HepG2 (cell line): ENCODE measurements around the gene IAH1. TPM values are rescaled to one million over a fixed set of nuclear protein-coding genes. Genes with fewer than 3 reads are reported as not detected.

Experiments used
- ATAC-seq: fragments of 200-7000 bp; cut with Tn5 transposase; 3 replicates; pipeline ENCODE4 v1.9.1; 2020; ENCODE audit warnings: mild to moderate bottlenecking, moderate library complexity
- BruUV-seq: library from RNA; stranded (reverse); fragments of 400-500 nt; replicated peaks from 2 replicates; lab custom pipeline; 2021; lab: Mats Ljungman, UMichigan
- CTCF ChIA-PET: fragments of 300-600 bp; formaldehyde crosslinking; extraction: SDS; loops from one replicate; lab custom pipeline; 2021; ENCODE audit warnings: low total read pairs, inconsistent platforms, low intra/inter-chr PET ratio; lab: Yijun Ruan, JAX
- POLR2A ChIA-PET: fragments of 350-600 bp; sonication (Branson Sonifier 250); formaldehyde crosslinking; loops from one replicate; lab custom pipeline; 2020; ENCODE audit warnings: antibody characterized with exemption, inconsistent platforms; lab: Yijun Ruan, JAX
- DNase-seq: peaks from one replicate; pipeline ENCODE4 v3.0.0-alpha.2; 2015; ENCODE audit warnings: low spot score
- FAIRE-seq: peaks from 3 replicates; lab custom pipeline; 2011; peaks lifted over from hg19 to GRCh38; lab: Jason Lieb, UNC
- H2AFZ ChIP-seq: one replicate; pipeline ENCODE4 v1.6.1; 2011; ENCODE audit warnings: low read length, inconsistent platforms
- H3K27ac ChIP-seq: fragments of 300-600 bp; 3 replicates; pipeline ENCODE4 v1.8.0; 2011; ENCODE audit warnings: mixed run types, mild to moderate bottlenecking, mixed read lengths, low read length, inconsistent platforms; ENCODE audit not compliant: insufficient read depth; ENCODE audit errors: extremely low read length
- H3K27me3 ChIP-seq, 2 experiments: fragments of 200-600 bp in 1 of 2; 2 replicates in 1 of 2; 3 replicates in 1 of 2; pipeline versions ENCODE4 v1.6.0 to v1.8.0; 2011; ENCODE audit warnings: low read length in 2 of 2, mild to moderate bottlenecking in 2 of 2, moderate library complexity in 2 of 2, inconsistent platforms in 1 of 2; ENCODE audit not compliant: insufficient read depth in 2 of 2, control insufficient read depth in 1 of 2
- H3K36me3 ChIP-seq, 2 experiments: fragments of 200-600 bp in 1 of 2; replicated peaks in 1 of 2; 2 replicates in 1 of 2; 3 replicates in 1 of 2; pipeline versions ENCODE4 v1.5.1 to v1.8.0; 2011; ENCODE audit warnings: low read length in 2 of 2, inconsistent platforms in 1 of 2; ENCODE audit not compliant: insufficient read depth in 2 of 2, control insufficient read depth in 1 of 2
- H3K4me1 ChIP-seq: 2 replicates; pipeline ENCODE4 v1.5.1; 2012; ENCODE audit warnings: low read length, inconsistent platforms; ENCODE audit not compliant: insufficient read depth
- H3K4me2 ChIP-seq: 2 replicates; pipeline ENCODE4 v1.6.0; 2011; ENCODE audit warnings: low read depth, low read length, inconsistent platforms
- H3K4me3 ChIP-seq, 3 experiments: fragments of 200-600 bp in 1 of 3; sonication (generic), shearing (Covaris generic) in 1 of 3; replicated peaks in 1 of 3; 2 replicates each; pipeline ENCODE4 v1.5.1; 2011 to 2016; ENCODE audit warnings: low read length in 3 of 3, inconsistent platforms in 2 of 3, low read depth in 2 of 3, mild to moderate bottlenecking in 2 of 3, control low read depth in 1 of 3, mixed read lengths in 1 of 3; ENCODE audit not compliant: insufficient read depth in 1 of 3
- H3K79me2 ChIP-seq: one replicate; pipeline ENCODE4 v1.6.1; 2011; ENCODE audit warnings: low read length, inconsistent platforms; ENCODE audit not compliant: insufficient read depth
- H3K9ac ChIP-seq: 2 replicates; pipeline ENCODE4 v1.6.0; 2011; ENCODE audit warnings: mild to moderate bottlenecking, low read depth, low read length, inconsistent platforms; ENCODE audit not compliant: insufficient read depth
- H3K9me3 ChIP-seq: 2 replicates; pipeline ENCODE4 v1.5.1; 2012; ENCODE audit warnings: mild to moderate bottlenecking, low read length
- H4K20me1 ChIP-seq: 2 replicates; pipeline ENCODE4 v1.6.0; 2011; ENCODE audit warnings: inconsistent platforms, mild to moderate bottlenecking, low read length, moderate library complexity; ENCODE audit not compliant: insufficient read depth
- ARID5B ChIP-seq: IDR thresholded peaks from 2 replicates; pipeline ENCODE4 v1.4.0; 2020; ENCODE audit warnings: mild to moderate bottlenecking, missing genetic modification reagents
- CSRNP2 ChIP-seq: sonication (generic); formaldehyde crosslinking; conservative IDR thresholded peaks from 2 replicates; pipeline ENCODE4 v1.8.0; 2022; ENCODE audit warnings: low read depth, missing genetic modification reagents
- FOXA1 ChIP-seq, 2 experiments: fragments of 450-650 bp in 1 of 2; sonication (generic) in 1 of 2; formaldehyde crosslinking in 1 of 2; IDR thresholded peaks; 2 replicates each; pipeline versions ENCODE4 v1.4.0 to v1.6.1; 2016 to 2020; ENCODE audit warnings: missing genetic modification reagents in 1 of 2
- GFI1 ChIP-seq: sonication (generic); formaldehyde crosslinking; IDR thresholded peaks from 2 replicates; pipeline ENCODE4 v1.5.0; 2020; ENCODE audit warnings: missing genetic modification reagents, mild to moderate bottlenecking, borderline replicate concordance
- NONO ChIP-seq, 2 experiments: fragments of 450-650 bp in 1 of 2; sonication (generic) in 1 of 2; formaldehyde crosslinking in 1 of 2; IDR thresholded peaks in 1 of 2; conservative IDR thresholded peaks in 1 of 2; 2 replicates each; pipeline versions ENCODE4 v1.6.1 to v1.8.0; 2017 to 2022; ENCODE audit warnings: mild to moderate bottlenecking in 1 of 2, missing genetic modification reagents in 1 of 2, moderate library complexity in 1 of 2
- ZMYM4 ChIP-seq: sonication (generic); formaldehyde crosslinking; IDR thresholded peaks from 2 replicates; pipeline ENCODE4 v1.8.1; 2023; ENCODE audit warnings: mild to moderate bottlenecking, missing genetic modification reagents
- ZNF512B ChIP-seq: sonication (generic); formaldehyde crosslinking; IDR thresholded peaks from 2 replicates; pipeline ENCODE4 v1.5.1; 2020; ENCODE audit warnings: missing genetic modification reagents, mild to moderate bottlenecking, borderline replicate concordance
- ZNF552 ChIP-seq: sonication (generic); formaldehyde crosslinking; IDR thresholded peaks from 2 replicates; pipeline ENCODE4 v1.9.0; 2022; ENCODE audit warnings: missing genetic modification reagents, mild to moderate bottlenecking, borderline replicate concordance
- ZNF660 ChIP-seq: sonication (generic); formaldehyde crosslinking; IDR thresholded peaks from 2 replicates; pipeline ENCODE4 v1.5.1; 2020; ENCODE audit warnings: mild to moderate bottlenecking, low read depth, missing genetic modification reagents, borderline replicate concordance
- WGBS: methylation state at CpG from one replicate; pipeline ENCODE4 v1.1.6; 2017; ENCODE audit warnings: low lambda C conversion rate; 5-methylcytosine and 5-hydroxymethylcytosine counted together
- in situ Hi-C: cut with HindIII; loops from 2 replicates; pipeline ENCODE4 v1.10.0; 2017; ENCODE audit warnings: low pct_unique_long_range_greater_than_20kb; ENCODE audit not compliant: extremely low pct_ligation_motif_present
- intact Hi-C: fragments of 100-400 bp; cut with micrococcal nuclease; formaldehyde crosslinking; loops from one replicate; pipeline ENCODE4 v1.10.0; 2022; ENCODE audit not compliant: unreplicated experiment
- polyA plus RNA-seq, 8 experiments: library from polyadenylated mRNA; depleted of rRNA in 3 of 8; stranded (reverse) in 7 of 8; unstranded in 1 of 8; fragments of >200 nt; fragmentation: Illumina TruSeq in 4 of 8; extraction: Trizol in 4 of 8; gene quantifications; 2 replicates each; pipeline versions ENCODE4 v1.2.1 to v1.2.3, GENCODE V29; 2011 to 2016; ENCODE audit warnings: low read depth in 4 of 8, missing spikeins in 1 of 8, mixed read lengths in 1 of 8; ENCODE audit not compliant: insufficient read depth in 1 of 8
- total RNA-seq, 5 experiments: library from RNA; depleted of rRNA; stranded (reverse); fragments of >200 nt; fragmentation: Illumina TruSeq; extraction: Trizol; gene quantifications; 2 replicates each; pipeline ENCODE4 v1.2.3, GENCODE V29; 2016; ENCODE audit warnings: low read depth in 1 of 5

IAH1 gene
- total and polyA plus RNA-seq, 2 of the 13 experiments (the other 11 are each of a cell fraction or from before 2014, with no cell fraction given), result 43.6 to 44.4 TPM

GRCh38 chr2:9488583-9489547, 14.5 kb downstream of the IAH1 start (continued):
- no peak for TF ChIP-seq ZNF512B (CRISPR knock-in tag)
- no peak for TF ChIP-seq CSRNP2 (CRISPR knock-in tag)
- no peak for TF ChIP-seq ZNF660
- TF ChIP-seq ZNF552 (CRISPR knock-in tag), result no peak

GRCh38 chr2:9490789-9491188, 16.4 kb downstream of the IAH1 start:
- CTCF ChIA-PET, result no interaction called here
- POLR2A ChIA-PET, result no interaction called here
- no peak overlapping the region for H3K9ac ChIP-seq
- WGBS, result 57% methylated on average over 2 of the region's 2 CpGs
- no peak overlapping the region for H2AFZ ChIP-seq
- H3K4me3 ChIP-seq, result no peak overlapping the region
- in situ Hi-C loops, result no loop called here
- FAIRE-seq (peak; percentile 88), ATAC-seq (peak; percentile 93), DNase-seq (peak; percentile 60)
- peaks cover 21% of the 10 kb centered on the region for H3K4me1 ChIP-seq
- no peaks in the 10 kb centered on the region for H4K20me1 ChIP-seq
- peaks cover 25 to 81% of the 10 kb centered on the region in 2 experiments for H3K36me3 ChIP-seq
- H3K27ac ChIP-seq, result peak overlapping the region; percentile 39
- no peak overlapping the region for H3K4me2 ChIP-seq
- BruUV-seq, result no TSS peak
- no peaks in the 10 kb centered on the region for H3K9me3 ChIP-seq
- intact Hi-C loops, result loop anchor here (5.0 kb wide), 1 partner anchor 47 kb away; no protein-coding TSS in a partner anchor
- no peaks in the 10 kb centered on the region for H3K27me3 ChIP-seq
- no peaks in the 10 kb centered on the region for H3K79me2 ChIP-seq
- TF ChIP-seq ARID5B (peak; percentile 52; the same call in 1 of the 2 replicates), NONO (IDR thresholded peaks at IDR 0.05) (no peak), NONO (CRISPR knock-in tag; conservative IDR thresholded peaks at IDR 0.05) (peak; percentile 59), FOXA1 (IDR thresholded peaks at IDR 0.05) (no peak), FOXA1 (CRISPR knock-in tag; IDR thresholded peaks at IDR 0.05) (peak; percentile 62; the same call in 1 of the 2 replicates), ZMYM4 (CRISPR knock-in tag) (peak; percentile 80), GFI1 (CRISPR knock-in tag) (peak; percentile 45; the same call in 1 of the 2 replicates)
